Hepatocyte (in vitro differentiated cells): Measurements from ENCODE around the gene PIM1. TPM values are rescaled to one million over a fixed set of nuclear protein-coding genes. Genes with fewer than 3 reads are reported as not detected.
A peak's percentile ranks its signal among the peaks of the same experiment; 100 is the strongest.

Source experiments
- DNase-seq: peaks from one replicate; pipeline ENCODE4 v3.0.0-alpha.2; 2016; ENCODE audit warnings: low spot score
- H2AFZ ChIP-seq: fragments of 200-600 bp; sonication (generic); 2 replicates; pipeline ENCODE4 v1.6.0; 2016; ENCODE audit warnings: antibody characterized with exemption, mild to moderate bottlenecking
- H3K27ac ChIP-seq: fragments of 200-600 bp; sonication (generic); 2 replicates; pipeline ENCODE4 v1.5.1; 2016; ENCODE audit warnings: mild to moderate bottlenecking
- H3K27me3 ChIP-seq: fragments of 200-600 bp; sonication (generic); 2 replicates; pipeline ENCODE4 v1.6.1; 2016
- H3K36me3 ChIP-seq: fragments of 200-600 bp; sonication (generic); replicated peaks from 2 replicates; pipeline ENCODE4 v1.5.1; 2016; ENCODE audit warnings: low read depth; ENCODE audit not compliant: insufficient read depth
- H3K4me1 ChIP-seq: fragments of 200-600 bp; sonication (generic); 2 replicates; pipeline ENCODE4 v1.5.1; 2016; ENCODE audit warnings: mild to moderate bottlenecking, moderate library complexity; ENCODE audit not compliant: insufficient read depth
- H3K4me2 ChIP-seq: fragments of 200-600 bp; sonication (generic); 2 replicates; pipeline ENCODE4 v1.6.0; 2016
- H3K4me3 ChIP-seq: fragments of 200-600 bp; sonication (generic); 2 replicates; pipeline ENCODE4 v1.5.1; 2016; ENCODE audit warnings: mild to moderate bottlenecking
- H3K79me2 ChIP-seq: fragments of 200-600 bp; sonication (generic); 2 replicates; pipeline ENCODE4 v1.6.0; 2017; ENCODE audit warnings: mild to moderate bottlenecking
- H3K9me2 ChIP-seq: fragments of 200-600 bp; sonication (generic); replicated peaks from 2 replicates; pipeline ENCODE4 v1.6.0; 2017; ENCODE audit warnings: mild to moderate bottlenecking; ENCODE audit not compliant: insufficient read depth
- H3K9me3 ChIP-seq: fragments of 200-600 bp; sonication (generic); 2 replicates; pipeline ENCODE4 v1.5.1; 2016; ENCODE audit warnings: low read depth, mild to moderate bottlenecking
- H4K20me1 ChIP-seq: fragments of 200-600 bp; sonication (generic); 2 replicates; pipeline ENCODE4 v1.6.0; 2016; ENCODE audit warnings: mild to moderate bottlenecking; ENCODE audit not compliant: insufficient read depth, poor library complexity, severe bottlenecking
- CTCF ChIP-seq: fragments of 200-600 bp; sonication (generic); IDR thresholded peaks from 2 replicates; pipeline ENCODE4 v1.5.1; 2016; ENCODE audit warnings: antibody characterized with exemption, mild to moderate bottlenecking; ENCODE audit not compliant: poor library complexity
- EZH2 ChIP-seq: fragments of 200-600 bp; sonication (generic); IDR thresholded peaks from 2 replicates; pipeline ENCODE4 v1.6.1; 2016; ENCODE audit warnings: antibody characterized with exemption, mild to moderate bottlenecking, borderline replicate concordance
- EZH2phosphoT487 ChIP-seq: fragments of 200-600 bp; sonication (generic); IDR thresholded peaks from one replicate; pipeline ENCODE4 v1.6.1; 2018; ENCODE audit warnings: antibody characterized with exemption, mild to moderate bottlenecking, low read depth, moderate library complexity; ENCODE audit not compliant: unreplicated experiment, severe bottlenecking
- WGBS: methylation state at CpG from one replicate; pipeline ENCODE4 v1.1.6; 2016; ENCODE audit warnings: low lambda C conversion rate; ENCODE audit errors: missing lambda C conversion rate; 5-methylcytosine and 5-hydroxymethylcytosine counted together
- polyA plus RNA-seq: library from polyadenylated mRNA; unstranded; fragments of >200 nt; fragmentation: Nextera tagmentation; extraction: Ambion mirVana; gene quantifications from 2 replicates; pipeline ENCODE4 v1.2.1, GENCODE V29; 2016
- total RNA-seq: library from RNA; depleted of rRNA; stranded (reverse); fragments of >200 nt; gene quantifications from 2 replicates; pipeline ENCODE4 v1.2.3, GENCODE V29; 2014

The PIM1 gene
- total and polyA plus RNA-seq, 2 experiments from 2014 or later, result 71.3 to 99.1 TPM

DNA sequence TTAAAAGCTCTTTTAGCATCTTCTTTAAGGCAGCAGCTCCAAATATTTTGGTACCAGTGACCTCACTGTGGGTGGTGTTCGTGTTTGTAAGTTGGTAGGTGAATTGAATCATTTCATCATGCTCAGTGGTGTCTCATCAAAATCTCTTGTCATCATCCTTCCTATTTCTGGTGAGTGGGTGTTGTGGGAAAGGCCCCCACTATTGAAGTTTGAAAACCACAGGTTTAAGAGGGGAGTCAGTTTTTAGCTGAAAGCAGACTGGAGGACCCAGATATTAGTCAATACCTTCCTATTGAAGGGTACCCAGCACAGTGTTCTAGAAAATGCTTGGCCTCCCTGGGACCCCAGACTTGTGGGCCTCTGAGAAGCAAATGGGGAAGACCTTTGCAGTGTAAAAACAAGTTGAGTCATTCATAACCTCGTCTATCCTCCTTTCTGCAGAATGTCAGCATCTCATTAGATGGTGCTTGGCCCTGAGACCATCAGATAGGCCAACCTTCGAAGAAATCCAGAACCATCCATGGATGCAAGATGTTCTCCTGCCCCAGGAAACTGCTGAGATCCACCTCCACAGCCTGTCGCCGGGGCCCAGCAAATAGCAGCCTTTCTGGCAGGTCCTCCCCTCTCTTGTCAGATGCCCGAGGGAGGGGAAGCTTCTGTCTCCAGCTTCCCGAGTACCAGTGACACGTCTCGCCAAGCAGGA, 3.7 kb downstream of the PIM1 start:
- peaks cover 5% of the 10 kb centered on the region for H3K4me1 ChIP-seq
- no peak for DNase-seq
- H2AFZ ChIP-seq, result no peak overlapping the region
- H3K79me2 ChIP-seq, result peaks cover 29% of the 10 kb centered on the region
- H3K4me3 ChIP-seq, result no peak overlapping the region
- H3K9me2 ChIP-seq, result no peaks in the 10 kb centered on the region
- H3K9me3 ChIP-seq, result no peaks in the 10 kb centered on the region
- H4K20me1 ChIP-seq, result peaks cover 26% of the 10 kb centered on the region
- H3K4me2 ChIP-seq, result peak overlapping the region; percentile 84
- H3K27me3 ChIP-seq, result no peaks in the 10 kb centered on the region
- H3K36me3 ChIP-seq, result peaks cover 4% of the 10 kb centered on the region
- 86% methylated on average over 9 of the region's 9 CpGs for WGBS
- peak overlapping the region; percentile 10 for H3K27ac ChIP-seq
- TF ChIP-seq EZH2phosphoT487, result no peak
- no peak for TF ChIP-seq CTCF
- TF ChIP-seq EZH2, result no peak

DNA sequence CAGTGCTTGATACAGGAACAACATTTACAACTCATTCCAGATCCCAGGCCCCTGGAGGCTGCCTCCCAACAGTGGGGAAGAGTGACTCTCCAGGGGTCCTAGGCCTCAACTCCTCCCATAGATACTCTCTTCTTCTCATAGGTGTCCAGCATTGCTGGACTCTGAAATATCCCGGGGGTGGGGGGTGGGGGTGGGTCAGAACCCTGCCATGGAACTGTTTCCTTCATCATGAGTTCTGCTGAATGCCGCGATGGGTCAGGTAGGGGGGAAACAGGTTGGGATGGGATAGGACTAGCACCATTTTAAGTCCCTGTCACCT, 4.2 kb downstream of the PIM1 start:
- TF ChIP-seq EZH2, result no peak
- TF ChIP-seq CTCF, result no peak
- TF ChIP-seq EZH2phosphoT487, result no peak
- peaks cover 29% of the 10 kb centered on the region for H3K79me2 ChIP-seq
- no peaks in the 10 kb centered on the region for H3K27me3 ChIP-seq
- H2AFZ ChIP-seq, result no peak overlapping the region
- peak overlapping the region; percentile 22 for H3K4me2 ChIP-seq
- peaks cover 26% of the 10 kb centered on the region for H4K20me1 ChIP-seq
- peaks cover 4% of the 10 kb centered on the region for H3K36me3 ChIP-seq
- no peak overlapping the region for H3K27ac ChIP-seq
- H3K9me2 ChIP-seq, result no peaks in the 10 kb centered on the region
- no peaks in the 10 kb centered on the region for H3K9me3 ChIP-seq
- no peak overlapping the region for H3K4me3 ChIP-seq
- DNase-seq, result no peak
- 100% methylated on average over 3 of the region's 3 CpGs for WGBS
- H3K4me1 ChIP-seq, result no peaks in the 10 kb centered on the region

DNA sequence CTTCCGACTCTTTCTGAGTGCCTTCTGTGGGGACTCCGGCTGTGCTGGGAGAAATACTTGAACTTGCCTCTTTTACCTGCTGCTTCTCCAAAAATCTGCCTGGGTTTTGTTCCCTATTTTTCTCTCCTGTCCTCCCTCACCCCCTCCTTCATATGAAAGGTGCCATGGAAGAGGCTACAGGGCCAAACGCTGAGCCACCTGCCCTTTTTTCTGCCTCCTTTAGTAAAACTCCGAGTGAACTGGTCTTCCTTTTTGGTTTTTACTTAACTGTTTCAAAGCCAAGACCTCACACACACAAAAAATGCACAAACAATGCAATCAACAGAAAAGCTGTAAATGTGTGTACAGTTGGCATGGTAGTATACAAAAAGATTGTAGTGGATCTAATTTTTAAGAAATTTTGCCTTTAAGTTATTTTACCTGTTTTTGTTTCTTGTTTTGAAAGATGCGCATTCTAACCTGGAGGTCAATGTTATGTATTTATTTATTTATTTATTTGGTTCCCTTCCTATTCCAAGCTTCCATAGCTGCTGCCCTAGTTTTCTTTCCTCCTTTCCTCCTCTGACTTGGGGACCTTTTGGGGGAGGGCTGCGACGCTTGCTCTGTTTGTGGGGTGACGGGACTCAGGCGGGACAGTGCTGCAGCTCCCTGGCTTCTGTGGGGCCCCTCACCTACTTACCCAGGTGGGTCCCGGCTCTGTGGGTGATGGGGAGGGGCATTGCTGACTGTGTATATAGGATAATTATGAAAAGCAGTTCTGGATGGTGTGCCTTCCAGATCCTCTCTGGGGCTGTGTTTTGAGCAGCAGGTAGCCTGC, 4.8 kb downstream of the PIM1 start:
- H3K4me2 ChIP-seq, result peak overlapping the region; percentile 22
- no peaks in the 10 kb centered on the region for H3K9me3 ChIP-seq
- H3K9me2 ChIP-seq, result no peaks in the 10 kb centered on the region
- H3K4me1 ChIP-seq, result no peaks in the 10 kb centered on the region
- 84% methylated on average over 10 of the region's 10 CpGs for WGBS
- H3K27ac ChIP-seq, result no peak overlapping the region
- peaks cover 26% of the 10 kb centered on the region for H4K20me1 ChIP-seq
- peaks cover 4% of the 10 kb centered on the region for H3K36me3 ChIP-seq
- no peaks in the 10 kb centered on the region for H3K27me3 ChIP-seq
- TF ChIP-seq EZH2phosphoT487, result no peak
- TF ChIP-seq EZH2, result no peak
- TF ChIP-seq CTCF, result no peak
- no peak overlapping the region for H2AFZ ChIP-seq
- DNase-seq, result no peak
- no peak overlapping the region for H3K4me3 ChIP-seq
- H3K79me2 ChIP-seq, result peaks cover 29% of the 10 kb centered on the region
